Stimulated activated CD8-positive, alpha-beta memory T cell treated with anti-CD3 and anti-CD28 coated beads, Interleukin-7, amount 100 ng/mL, for 24 hours (primary cell): ENCODE measurements around the gene GTF3A.

Experiments used
- DNase-seq: peaks from one replicate; pipeline ENCODE4 v3.0.0-alpha.2; 2020; ENCODE audit warnings: low read depth

Gene GTF3A

GRCh38 chr13:27449081-27449603 lies 24.7 kb downstream of the GTF3A start:
- DNase-seq = no peak

GRCh38 chr13:27449936-27450828 lies 25.8 kb downstream of the GTF3A start, which contains the start of gene MTIF3:
Gene MTIF3 (minus strand): TSS chr13:27450564. CDS start chr13:27440448, 10,116 bp downstream.
- DNase-seq = peak; percentile 89

GRCh38 chr13:27450921-27451471 lies 26.6 kb downstream of the GTF3A start:
- DNase-seq = no peak

GRCh38 chr13:27455331-27455855 lies 31.0 kb downstream of the GTF3A start:
- no peak for DNase-seq

GRCh38 chr13:27461940-27462584 lies 37.6 kb downstream of the GTF3A start:
- no peak for DNase-seq

GRCh38 chr13:27463500-27463899 lies 39.1 kb downstream of the GTF3A start:
- DNase-seq = no peak

- DNase-seq = no peak
These were observed 41.2 kb downstream of the GTF3A start for GRCh38 chr13:27465611-27466010.

GRCh38 chr13:27466513-27466912 lies 42.1 kb downstream of the GTF3A start:
- DNase-seq = no peak

GRCh38 chr13:27470075-27470820 lies 45.8 kb downstream of the GTF3A start:
- no peak for DNase-seq

- no peak for DNase-seq
These were observed 48.0 kb downstream of the GTF3A start for GRCh38 chr13:27472441-27472840.

GRCh38 chr13:27472941-27473340 lies 48.5 kb downstream of the GTF3A start:
- no peak for DNase-seq

- DNase-seq = no peak
These were observed 50.4 kb downstream of the GTF3A start for GRCh38 chr13:27474751-27475268.

- DNase-seq = no peak
These were observed 52.7 kb downstream of the GTF3A start for GRCh38 chr13:27476943-27477703.

GRCh38 chr13:27481766-27482165 lies 57.3 kb downstream of the GTF3A start:
- DNase-seq = no peak

- no peak for DNase-seq
These were observed 58.6 kb downstream of the GTF3A start for GRCh38 chr13:27482983-27483382.

GRCh38 chr13:27483421-27483820 lies 59.0 kb downstream of the GTF3A start:
- no peak for DNase-seq
